ENCODE data around the gene CASS4.
"Not testable (repeated sequence)": the region's sequence is repeated elsewhere in the genome, so short reads cannot be mapped to it uniquely, and the experiment has no call there.

The CASS4 gene, protein sequence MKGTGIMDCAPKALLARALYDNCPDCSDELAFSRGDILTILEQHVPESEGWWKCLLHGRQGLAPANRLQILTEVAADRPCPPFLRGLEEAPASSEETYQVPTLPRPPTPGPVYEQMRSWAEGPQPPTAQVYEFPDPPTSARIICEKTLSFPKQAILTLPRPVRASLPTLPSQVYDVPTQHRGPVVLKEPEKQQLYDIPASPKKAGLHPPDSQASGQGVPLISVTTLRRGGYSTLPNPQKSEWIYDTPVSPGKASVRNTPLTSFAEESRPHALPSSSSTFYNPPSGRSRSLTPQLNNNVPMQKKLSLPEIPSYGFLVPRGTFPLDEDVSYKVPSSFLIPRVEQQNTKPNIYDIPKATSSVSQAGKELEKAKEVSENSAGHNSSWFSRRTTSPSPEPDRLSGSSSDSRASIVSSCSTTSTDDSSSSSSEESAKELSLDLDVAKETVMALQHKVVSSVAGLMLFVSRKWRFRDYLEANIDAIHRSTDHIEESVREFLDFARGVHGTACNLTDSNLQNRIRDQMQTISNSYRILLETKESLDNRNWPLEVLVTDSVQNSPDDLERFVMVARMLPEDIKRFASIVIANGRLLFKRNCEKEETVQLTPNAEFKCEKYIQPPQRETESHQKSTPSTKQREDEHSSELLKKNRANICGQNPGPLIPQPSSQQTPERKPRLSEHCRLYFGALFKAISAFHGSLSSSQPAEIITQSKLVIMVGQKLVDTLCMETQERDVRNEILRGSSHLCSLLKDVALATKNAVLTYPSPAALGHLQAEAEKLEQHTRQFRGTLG

DNA sequence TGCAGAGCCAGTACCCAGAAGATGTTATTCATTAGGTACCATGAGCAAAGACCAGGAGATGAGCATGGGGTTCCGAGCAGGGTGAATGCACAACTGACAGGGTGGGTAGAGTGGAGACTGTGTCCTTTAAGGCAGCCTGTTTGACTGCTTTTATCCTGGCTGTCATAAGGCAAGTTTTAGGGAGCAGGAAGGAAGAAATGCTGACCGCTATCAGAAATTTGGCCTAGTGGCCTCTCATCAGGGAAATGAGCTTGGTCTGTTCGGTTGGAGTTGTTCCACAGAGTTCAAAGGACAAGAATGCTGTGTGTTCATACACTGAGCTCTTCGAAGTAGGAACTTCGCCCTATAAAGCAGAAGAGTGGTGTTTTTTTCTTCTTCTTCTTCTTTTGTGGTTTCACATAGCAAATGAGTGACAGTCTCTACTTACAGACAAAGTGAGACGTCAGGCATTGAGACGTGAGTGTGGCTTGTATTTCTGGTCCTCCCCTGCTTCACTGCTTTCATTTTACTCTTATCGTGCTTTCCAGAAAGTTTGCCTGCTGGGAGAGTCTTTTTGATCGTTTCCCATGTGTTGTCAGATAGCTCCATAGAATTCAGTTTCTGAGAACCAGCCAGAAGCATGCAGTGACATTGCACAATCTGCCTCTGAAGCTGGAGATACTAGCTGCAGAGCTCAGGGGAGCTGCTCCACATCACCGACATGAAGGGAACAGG is at the start of gene CASS4:
TSS of gene CASS4 (plus strand) at position 502 of the 714 bp plus-strand sequence. CDS start at position 701, 199 bp downstream.
- DNase-seq = no peak

DNA sequence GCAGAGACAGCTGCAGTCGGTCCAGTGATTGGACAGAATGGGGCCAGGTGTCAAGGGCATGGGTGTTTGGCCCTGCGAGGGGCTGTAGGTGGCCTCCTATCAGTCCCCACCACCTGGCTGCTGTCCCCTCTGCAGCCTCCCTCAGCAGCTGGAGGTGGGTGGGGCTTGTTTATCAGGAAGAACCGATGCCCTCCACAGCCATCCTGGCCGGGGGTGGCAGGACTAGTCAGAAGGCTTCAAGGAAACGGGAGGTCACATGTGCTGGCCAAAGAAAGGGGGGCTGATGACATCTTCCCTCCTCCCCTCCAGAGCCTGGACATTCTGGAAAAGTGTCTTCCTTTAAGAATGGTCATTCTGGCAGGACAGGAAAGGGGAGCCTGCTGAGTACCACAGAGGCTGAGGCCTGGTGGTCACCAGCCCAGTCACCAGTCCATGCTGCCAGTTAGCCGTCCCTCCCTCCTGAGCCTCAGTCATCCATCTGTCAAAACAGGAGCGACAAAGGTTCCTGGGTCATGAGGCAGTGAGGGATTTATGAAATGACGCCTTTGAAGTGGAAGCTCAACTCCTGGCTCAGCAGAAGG is 49.1 kb upstream of the CASS4 start:
- DNase-seq = no peak

DNA sequence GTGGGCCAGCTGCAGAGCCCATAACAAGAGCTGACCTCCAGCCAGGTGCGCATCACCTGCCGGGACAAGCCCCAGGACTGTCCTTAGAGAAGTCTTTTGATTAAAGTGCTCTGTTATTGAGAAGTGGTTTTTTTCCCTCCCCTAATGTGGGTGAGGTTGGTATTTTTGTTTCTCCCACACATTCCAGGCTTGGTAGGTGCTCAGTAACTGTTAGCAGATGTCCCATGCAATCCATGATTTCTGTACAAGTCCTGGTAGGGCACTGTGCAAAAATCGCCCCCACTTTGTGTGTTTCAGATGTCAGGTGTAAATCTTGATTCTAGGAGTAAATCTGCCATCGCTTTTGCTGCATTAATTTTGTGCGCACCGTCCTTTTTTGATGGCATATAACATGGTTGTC is 48.6 kb upstream of the CASS4 start:
- DNase-seq = no peak

GRCh38 chr20:56368351-56369134 is 43.5 kb upstream of the CASS4 start:
- DNase-seq = no peak

DNA sequence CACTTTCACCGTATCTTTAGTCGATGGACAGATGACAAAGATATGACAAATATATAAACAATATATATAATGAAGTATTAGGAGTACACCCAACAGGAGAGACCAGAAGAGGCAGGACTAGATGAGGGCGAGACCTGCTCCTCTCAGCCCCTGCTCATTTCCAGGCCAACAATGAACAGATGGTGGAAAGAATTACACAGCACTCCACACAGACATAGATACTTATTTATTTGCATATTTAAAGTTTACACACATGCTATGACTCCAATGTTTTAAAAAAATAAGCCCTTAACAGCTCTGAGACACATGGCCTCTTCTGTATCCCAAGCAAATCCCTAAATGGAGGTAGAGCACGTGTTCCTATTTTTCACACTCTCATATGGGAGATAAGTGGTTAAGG is 42.9 kb upstream of the CASS4 start:
- no peak for DNase-seq

GRCh38 chr20:56371977-56372376 is 40.1 kb upstream of the CASS4 start:
- DNase-seq = no peak

DNA sequence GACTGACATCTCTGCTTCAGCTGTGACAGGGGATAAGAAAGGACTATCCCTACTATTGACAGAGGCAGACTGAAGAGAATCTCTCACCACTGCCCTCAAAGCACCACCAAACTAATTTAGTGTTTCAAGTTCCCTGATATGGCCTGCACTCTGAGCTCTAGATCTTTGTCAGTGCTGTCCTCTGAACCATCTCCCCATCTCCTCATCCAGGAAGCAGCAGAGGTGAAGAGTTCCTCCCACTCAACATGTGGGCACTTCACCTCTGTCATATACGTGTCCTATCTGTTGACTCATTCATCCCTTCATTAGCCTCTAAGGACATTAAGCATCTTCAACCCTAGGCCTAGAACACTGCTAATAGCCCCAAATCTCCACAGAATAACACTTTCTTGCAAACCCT is 39.2 kb upstream of the CASS4 start:
- no peak for DNase-seq

- DNase-seq = no peak
Measured at GRCh38 chr20:56373942-56374341, 38.1 kb upstream of the CASS4 start.

- no peak for DNase-seq
Measured at GRCh38 chr20:56376331-56376730, 35.7 kb upstream of the CASS4 start.

DNA sequence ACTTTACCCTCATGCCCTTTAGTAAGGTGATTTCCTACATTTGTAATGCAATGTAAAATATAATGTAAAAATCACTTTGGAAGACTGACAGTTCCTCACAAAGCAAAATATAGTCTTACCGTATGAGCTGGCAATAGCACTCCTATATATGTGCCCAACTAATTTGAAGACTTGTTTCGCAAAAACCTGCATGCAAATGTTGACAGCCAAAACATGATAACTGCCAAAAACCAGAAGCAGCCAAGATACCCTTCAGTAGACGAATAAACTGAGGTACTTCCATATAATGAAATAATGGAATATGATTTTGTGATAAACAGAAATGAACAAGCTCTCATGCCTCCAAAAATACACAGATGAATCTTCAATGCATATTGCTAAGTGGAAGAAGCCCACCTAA is 33.7 kb upstream of the CASS4 start:
- no peak for DNase-seq

- DNase-seq = no peak
Measured at GRCh38 chr20:56380375-56380774, 31.7 kb upstream of the CASS4 start.

- DNase-seq = no peak
Measured at GRCh38 chr20:56381501-56381900, 30.6 kb upstream of the CASS4 start.

- DNase-seq = no peak
Measured at GRCh38 chr20:56382696-56383095, 29.4 kb upstream of the CASS4 start.

- DNase-seq = no peak
Measured at GRCh38 chr20:56383334-56383733, 28.7 kb upstream of the CASS4 start.

GRCh38 chr20:56385130-56385529 is 26.9 kb upstream of the CASS4 start:
- DNase-seq = no peak

DNA sequence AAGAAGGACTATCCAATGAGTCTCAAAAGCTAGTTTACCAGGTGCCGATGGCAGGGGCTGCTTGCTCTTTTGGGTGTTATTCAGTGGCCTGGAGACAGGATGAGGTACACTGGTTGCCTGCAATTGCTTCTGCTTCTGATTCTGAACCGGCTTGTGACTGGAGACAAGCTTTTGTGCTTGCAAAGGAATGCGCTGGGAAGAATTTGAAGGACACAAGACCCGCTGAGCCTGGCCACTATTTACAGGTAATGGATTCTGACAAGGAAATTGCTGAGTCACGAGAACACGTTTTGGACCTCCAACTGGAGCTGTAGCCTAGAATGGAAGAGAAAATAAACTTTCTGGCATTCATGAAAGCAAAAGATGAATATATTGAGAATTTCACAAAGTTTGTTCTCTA is 25.8 kb upstream of the CASS4 start:
- no peak for DNase-seq

DNA sequence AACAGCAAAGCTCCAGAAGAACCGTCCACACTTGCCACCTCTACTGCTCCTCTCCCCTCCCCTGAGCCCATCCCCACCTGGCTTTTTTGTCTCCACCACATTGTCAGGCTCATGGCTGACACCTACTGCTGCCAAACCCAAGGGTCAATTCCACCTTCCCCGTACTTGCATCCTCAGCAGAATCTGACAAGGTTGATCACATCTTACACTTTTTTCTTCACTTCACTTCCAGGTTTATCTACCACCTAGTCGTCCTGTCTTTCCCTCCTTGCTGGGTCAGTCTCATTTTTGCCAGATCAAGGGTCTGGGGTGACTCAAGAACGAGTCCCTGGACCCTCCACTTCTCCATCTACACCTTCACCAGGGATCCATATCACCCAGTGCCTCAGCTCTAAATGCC is 23.2 kb upstream of the CASS4 start:
- DNase-seq = no peak

DNA sequence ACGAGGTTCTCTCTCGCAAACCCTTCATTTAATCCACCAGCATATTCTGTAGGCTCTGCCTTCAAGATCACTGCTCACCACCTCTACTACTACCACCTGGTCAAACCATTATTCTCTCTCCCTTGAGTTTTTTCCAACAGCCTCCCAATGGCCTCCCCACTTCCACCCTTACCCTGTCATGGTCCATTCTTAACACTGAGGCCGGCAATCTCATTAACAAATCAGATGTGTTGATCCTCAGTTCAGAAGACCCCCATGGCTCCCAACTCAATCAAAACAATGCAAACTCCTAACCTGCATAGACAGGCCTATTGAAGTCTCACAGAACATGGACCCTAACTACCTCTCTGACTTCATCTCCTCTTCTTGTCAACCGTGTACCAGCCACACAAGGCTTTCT is 22.3 kb upstream of the CASS4 start:
- DNase-seq = no peak

DNA sequence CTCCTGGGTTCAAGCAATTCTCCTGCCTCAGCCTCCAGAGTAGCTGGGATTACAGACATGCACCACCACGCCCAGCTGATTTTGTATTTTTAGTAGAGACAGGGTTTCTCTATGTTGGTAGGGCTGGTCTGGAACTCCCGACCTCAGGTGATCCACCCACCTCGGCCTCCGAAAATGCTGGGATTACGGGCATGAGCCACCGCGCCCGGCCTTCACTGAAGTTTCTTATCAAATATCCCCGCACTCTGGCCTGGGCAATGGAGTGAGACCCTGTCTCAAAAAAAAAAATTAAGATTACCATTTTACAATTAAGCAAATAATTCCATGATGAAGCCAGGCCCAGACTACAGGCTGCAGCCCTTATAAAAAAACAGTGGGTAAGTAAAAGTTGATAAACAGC is 21.7 kb upstream of the CASS4 start:
- not testable (repeated sequence) for DNase-seq

DNA sequence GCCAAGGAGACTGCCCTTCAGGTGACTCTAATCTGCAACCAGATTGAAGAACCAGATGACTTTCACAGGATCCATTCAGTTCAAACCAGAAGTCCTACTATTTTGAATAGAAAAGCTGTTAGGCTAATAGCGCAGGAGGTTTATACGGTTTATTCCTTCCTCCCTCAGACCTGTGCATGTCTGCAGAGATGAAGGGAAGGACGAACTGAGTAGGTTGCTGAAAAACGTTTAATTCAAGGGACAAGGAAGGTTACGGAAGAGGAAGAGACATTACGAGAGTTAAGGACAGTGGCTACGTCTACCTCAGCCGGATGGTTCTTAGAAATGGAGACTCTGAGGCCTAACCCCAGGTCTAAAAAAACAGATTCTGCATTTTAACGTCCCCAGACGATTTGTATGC is 21.0 kb upstream of the CASS4 start:
- no peak for DNase-seq

DNA sequence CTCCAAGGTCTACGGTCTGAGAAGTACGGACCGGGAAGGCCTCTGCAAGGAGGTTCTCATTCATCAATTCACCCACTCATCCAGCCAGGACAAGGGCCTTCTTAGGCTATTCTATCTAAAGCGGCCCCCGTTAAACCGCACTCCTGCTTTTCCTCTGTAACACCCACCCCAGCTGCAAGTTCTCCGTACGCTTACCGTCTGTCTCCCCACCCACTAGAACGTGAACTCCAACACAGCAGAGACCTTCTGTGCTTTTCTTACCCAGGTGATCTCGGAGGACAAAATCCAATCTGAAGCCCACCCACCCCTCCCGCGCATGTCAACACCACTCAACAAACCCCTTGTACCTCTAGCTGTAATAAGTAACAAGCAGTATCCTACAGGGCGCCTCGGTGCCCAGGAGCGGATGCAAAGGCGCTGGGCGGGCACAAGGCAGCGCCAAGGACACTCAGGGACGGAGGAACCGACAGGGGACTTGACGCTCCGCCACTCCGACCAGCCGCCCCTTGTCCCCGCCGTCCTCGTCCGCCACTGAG is 20.4 kb upstream of the CASS4 start:
- DNase-seq = no peak
